WTC11 (cell line): ENCODE data around the gene XRN1. TPM values are rescaled to one million over a fixed set of nuclear protein-coding genes. Genes with fewer than 3 reads are reported as not detected.

ENCODE experiments used
- ATAC-seq: fragments of 200-7000 bp; cut with Tn5 transposase; 2 replicates; pipeline ENCODE4 v1.10.0; 2021; ENCODE audit warnings: mild to moderate bottlenecking, moderate library complexity
- CTCF ChIA-PET: fragments of 300-600 bp; sonication (Branson Sonifier 250); formaldehyde crosslinking; loops from one replicate; lab custom pipeline; 2021; ENCODE audit warnings: antibody characterized with exemption; lab: Charles Lee
- POLR2A ChIA-PET: fragments of 350-600 bp; sonication (Branson Sonifier 250); formaldehyde crosslinking; loops from one replicate; lab custom pipeline; 2021; ENCODE audit warnings: antibody characterized with exemption; lab: Charles Lee
- DNase-seq: peaks from one replicate; pipeline ENCODE4 v3.0.0; 2021; ENCODE audit warnings: low spot score
- H3K27ac Mint-ChIP-seq: 2 replicates; pipeline ENCODE4 v1.8.0; 2021; ENCODE audit warnings: mixed read lengths
- H3K27me3 Mint-ChIP-seq: 2 replicates; pipeline ENCODE4 v1.8.0; 2021; ENCODE audit warnings: low read depth, mild to moderate bottlenecking, moderate library complexity, mixed read lengths
- H3K36me3 Mint-ChIP-seq: 2 replicates; pipeline ENCODE4 v1.8.0; 2021; ENCODE audit warnings: mixed read lengths
- H3K4me1 Mint-ChIP-seq: 2 replicates; pipeline ENCODE4 v1.8.0; 2022; ENCODE audit warnings: mixed read lengths
- H3K4me3 Mint-ChIP-seq: 2 replicates; pipeline ENCODE4 v1.8.0; 2021; ENCODE audit warnings: mild to moderate bottlenecking, moderate library complexity, mixed read lengths
- H3K9me3 Mint-ChIP-seq: 2 replicates; pipeline ENCODE4 v1.8.0; 2021; ENCODE audit warnings: mixed read lengths
- ATF1 ChIP-seq: sonication (generic); formaldehyde crosslinking; IDR thresholded peaks from 2 replicates; pipeline ENCODE4 v1.8.1; 2023; ENCODE audit warnings: mild to moderate bottlenecking, moderate library complexity, missing genetic modification reagents
- CBFB ChIP-seq: sonication (generic); formaldehyde crosslinking; IDR thresholded peaks from 2 replicates; pipeline ENCODE4 v1.8.1; 2022; ENCODE audit warnings: mild to moderate bottlenecking, low read depth, missing genetic modification reagents
- EMX1 ChIP-seq: fragments of 250-450 bp; sonication (Bioruptor Pico); IDR thresholded peaks from 2 replicates; pipeline ENCODE4 v1.8.0; 2021; ENCODE audit warnings: mild to moderate bottlenecking
- ESRRA ChIP-seq: sonication (generic); formaldehyde crosslinking; IDR thresholded peaks from 2 replicates; pipeline ENCODE4 v1.8.1; 2022; ENCODE audit warnings: mild to moderate bottlenecking, missing genetic modification reagents, borderline replicate concordance
- FOXK1 ChIP-seq: sonication (generic); formaldehyde crosslinking; IDR thresholded peaks from 2 replicates; pipeline ENCODE4 v1.8.0; 2022; ENCODE audit warnings: mild to moderate bottlenecking, moderate library complexity, missing genetic modification reagents
- GTF2I ChIP-seq: fragments of 250-450 bp; sonication (Bioruptor Pico); conservative IDR thresholded peaks from 2 replicates; pipeline ENCODE4 v1.4.0; 2021; ENCODE audit warnings: mild to moderate bottlenecking
- HMGA2 ChIP-seq: fragments of 250-450 bp; sonication (Bioruptor Pico); IDR thresholded peaks from 2 replicates; pipeline ENCODE4 v1.4.0; 2021; ENCODE audit warnings: mild to moderate bottlenecking, moderate library complexity
- MXD4 ChIP-seq: fragments of 250-450 bp; sonication (Bioruptor Pico); IDR thresholded peaks from 2 replicates; pipeline ENCODE4 v1.8.0; 2021; ENCODE audit warnings: mild to moderate bottlenecking, moderate library complexity, borderline replicate concordance
- MYBL2 ChIP-seq: sonication (generic); formaldehyde crosslinking; IDR thresholded peaks from 2 replicates; pipeline ENCODE4 v1.8.1; 2023; ENCODE audit warnings: mild to moderate bottlenecking, moderate library complexity, missing genetic modification reagents
- NFE2L1 ChIP-seq: sonication (generic); formaldehyde crosslinking; IDR thresholded peaks from 2 replicates; pipeline ENCODE4 v1.8.1; 2023; ENCODE audit warnings: missing genetic modification reagents
- NFYB ChIP-seq: sonication (generic); formaldehyde crosslinking; conservative IDR thresholded peaks from 2 replicates; pipeline ENCODE4 v1.8.0; 2022; ENCODE audit warnings: low read depth, missing genetic modification reagents
- OVOL2 ChIP-seq: fragments of 250-450 bp; sonication (Bioruptor Pico); IDR thresholded peaks from 2 replicates; pipeline ENCODE4 v1.9.0; 2021; ENCODE audit warnings: mild to moderate bottlenecking, borderline replicate concordance
- TEAD1 ChIP-seq: sonication (generic); formaldehyde crosslinking; IDR thresholded peaks from 2 replicates; pipeline ENCODE4 v1.8.0; 2022; ENCODE audit warnings: mild to moderate bottlenecking, missing genetic modification reagents
- TEAD4 ChIP-seq: sonication (generic); formaldehyde crosslinking; IDR thresholded peaks from 2 replicates; pipeline ENCODE4 v1.8.0; 2022; ENCODE audit warnings: mild to moderate bottlenecking, missing genetic modification reagents
- TP53 ChIP-seq: sonication (generic); formaldehyde crosslinking; IDR thresholded peaks from 2 replicates; pipeline ENCODE4 v1.8.1; 2023; ENCODE audit warnings: mild to moderate bottlenecking, missing genetic modification reagents
- ZNF671 ChIP-seq: fragments of 250-450 bp; sonication (Bioruptor Pico); IDR thresholded peaks from 2 replicates; pipeline ENCODE4 v1.8.0; 2021; ENCODE audit warnings: mild to moderate bottlenecking
- total RNA-seq: library from RNA; stranded (reverse); gene quantifications from 3 replicates; pipeline ENCODE4 v1.2.3, GENCODE V29; 2021
- TF ChIP-seq, protein P1 (sequence below): fragments of 250-450 bp; sonication (Bioruptor Pico); IDR thresholded peaks from 2 replicates; pipeline ENCODE4 v1.9.0; 2021; ENCODE audit warnings: moderate library complexity, mild to moderate bottlenecking, inconsistent platforms, borderline replicate concordance
- TF ChIP-seq, protein P2 (sequence below): fragments of 250-450 bp; sonication (Bioruptor Pico); IDR thresholded peaks from 2 replicates; pipeline ENCODE4 v1.8.0; 2021; ENCODE audit warnings: mild to moderate bottlenecking
- TF ChIP-seq, protein P3 (sequence below): sonication (generic); formaldehyde crosslinking; IDR thresholded peaks from 2 replicates; pipeline ENCODE4 v1.8.1; 2023; ENCODE audit warnings: mild to moderate bottlenecking, missing genetic modification reagents, borderline replicate concordance
- TF ChIP-seq, protein P4 (sequence below): sonication (generic); formaldehyde crosslinking; IDR thresholded peaks from 2 replicates; pipeline ENCODE4 v1.8.1; 2023; ENCODE audit warnings: mild to moderate bottlenecking, moderate library complexity, missing genetic modification reagents
- TF ChIP-seq, protein P5 (sequence below): sonication (generic); formaldehyde crosslinking; conservative IDR thresholded peaks from 2 replicates; pipeline ENCODE4 v1.8.1; 2023; ENCODE audit warnings: mild to moderate bottlenecking, low read depth, missing genetic modification reagents, moderate library complexity
- TF ChIP-seq, protein P6 (sequence below): sonication (generic); formaldehyde crosslinking; IDR thresholded peaks from 2 replicates; pipeline ENCODE4 v1.8.1; 2022; ENCODE audit warnings: low read depth, missing genetic modification reagents, borderline replicate concordance

The XRN1 gene
- total RNA-seq, 1 experiment from 2014 or later = 19.2 TPM

DNA sequence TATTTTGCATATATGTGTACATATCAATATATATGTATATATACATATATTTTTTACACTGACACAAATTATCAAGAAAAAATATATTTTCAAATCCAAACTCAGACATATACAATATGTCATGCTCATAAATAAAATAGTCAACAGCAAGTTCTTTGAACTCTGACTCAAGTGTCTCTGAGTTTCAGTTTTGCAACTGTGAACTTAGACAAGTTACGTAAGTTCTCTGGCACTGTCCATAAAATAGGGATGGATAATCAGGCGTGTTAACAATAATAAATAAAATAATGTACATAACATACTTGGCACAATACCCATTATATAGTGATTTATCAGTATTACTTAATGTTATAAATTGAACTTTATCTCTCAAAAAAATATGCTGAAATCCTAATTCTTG is 12.1 kb upstream of the XRN1 start:
- Mint-ChIP-seq H3K9me3 (no peaks in the 10 kb centered on the region), H3K36me3 (peaks cover 4% of the 10 kb centered on the region), H3K27me3 (no peaks in the 10 kb centered on the region), H3K27ac (no peak overlapping the region), H3K4me1 (no peaks in the 10 kb centered on the region), H3K4me3 (no peak overlapping the region)
- no peak for ATAC-seq
- TF ChIP-seq, protein P1, sequence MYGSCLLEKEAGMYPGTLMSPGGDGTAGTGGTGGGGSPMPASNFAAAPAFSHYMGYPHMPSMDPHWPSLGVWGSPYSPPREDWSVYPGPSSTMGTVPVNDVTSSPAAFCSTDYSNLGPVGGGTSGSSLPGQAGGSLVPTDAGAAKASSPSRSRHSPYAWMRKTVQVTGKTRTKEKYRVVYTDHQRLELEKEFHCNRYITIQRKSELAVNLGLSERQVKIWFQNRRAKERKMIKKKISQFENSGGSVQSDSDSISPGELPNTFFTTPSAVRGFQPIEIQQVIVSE (CRISPR knock-in tag) = no peak
- TF ChIP-seq, protein P2, sequence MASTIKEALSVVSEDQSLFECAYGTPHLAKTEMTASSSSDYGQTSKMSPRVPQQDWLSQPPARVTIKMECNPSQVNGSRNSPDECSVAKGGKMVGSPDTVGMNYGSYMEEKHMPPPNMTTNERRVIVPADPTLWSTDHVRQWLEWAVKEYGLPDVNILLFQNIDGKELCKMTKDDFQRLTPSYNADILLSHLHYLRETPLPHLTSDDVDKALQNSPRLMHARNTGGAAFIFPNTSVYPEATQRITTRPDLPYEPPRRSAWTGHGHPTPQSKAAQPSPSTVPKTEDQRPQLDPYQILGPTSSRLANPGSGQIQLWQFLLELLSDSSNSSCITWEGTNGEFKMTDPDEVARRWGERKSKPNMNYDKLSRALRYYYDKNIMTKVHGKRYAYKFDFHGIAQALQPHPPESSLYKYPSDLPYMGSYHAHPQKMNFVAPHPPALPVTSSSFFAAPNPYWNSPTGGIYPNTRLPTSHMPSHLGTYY = no peak
- TF ChIP-seq EMX1 = no peak
- no peak for TF ChIP-seq ZNF671 (CRISPR knock-in tag)
- TF ChIP-seq, protein P3, sequence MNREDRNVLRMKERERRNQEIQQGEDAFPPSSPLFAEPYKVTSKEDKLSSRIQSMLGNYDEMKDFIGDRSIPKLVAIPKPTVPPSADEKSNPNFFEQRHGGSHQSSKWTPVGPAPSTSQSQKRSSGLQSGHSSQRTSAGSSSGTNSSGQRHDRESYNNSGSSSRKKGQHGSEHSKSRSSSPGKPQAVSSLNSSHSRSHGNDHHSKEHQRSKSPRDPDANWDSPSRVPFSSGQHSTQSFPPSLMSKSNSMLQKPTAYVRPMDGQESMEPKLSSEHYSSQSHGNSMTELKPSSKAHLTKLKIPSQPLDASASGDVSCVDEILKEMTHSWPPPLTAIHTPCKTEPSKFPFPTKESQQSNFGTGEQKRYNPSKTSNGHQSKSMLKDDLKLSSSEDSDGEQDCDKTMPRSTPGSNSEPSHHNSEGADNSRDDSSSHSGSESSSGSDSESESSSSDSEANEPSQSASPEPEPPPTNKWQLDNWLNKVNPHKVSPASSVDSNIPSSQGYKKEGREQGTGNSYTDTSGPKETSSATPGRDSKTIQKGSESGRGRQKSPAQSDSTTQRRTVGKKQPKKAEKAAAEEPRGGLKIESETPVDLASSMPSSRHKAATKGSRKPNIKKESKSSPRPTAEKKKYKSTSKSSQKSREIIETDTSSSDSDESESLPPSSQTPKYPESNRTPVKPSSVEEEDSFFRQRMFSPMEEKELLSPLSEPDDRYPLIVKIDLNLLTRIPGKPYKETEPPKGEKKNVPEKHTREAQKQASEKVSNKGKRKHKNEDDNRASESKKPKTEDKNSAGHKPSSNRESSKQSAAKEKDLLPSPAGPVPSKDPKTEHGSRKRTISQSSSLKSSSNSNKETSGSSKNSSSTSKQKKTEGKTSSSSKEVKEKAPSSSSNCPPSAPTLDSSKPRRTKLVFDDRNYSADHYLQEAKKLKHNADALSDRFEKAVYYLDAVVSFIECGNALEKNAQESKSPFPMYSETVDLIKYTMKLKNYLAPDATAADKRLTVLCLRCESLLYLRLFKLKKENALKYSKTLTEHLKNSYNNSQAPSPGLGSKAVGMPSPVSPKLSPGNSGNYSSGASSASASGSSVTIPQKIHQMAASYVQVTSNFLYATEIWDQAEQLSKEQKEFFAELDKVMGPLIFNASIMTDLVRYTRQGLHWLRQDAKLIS = no peak
- TF ChIP-seq ATF1 (CRISPR knock-in tag) = no peak
- no peak for TF ChIP-seq MXD4 (CRISPR knock-in tag)
- TF ChIP-seq HMGA2 = no peak
- ChIA-PET POLR2A (no interaction called here), CTCF (no interaction called here)
- no peak for DNase-seq

DNA sequence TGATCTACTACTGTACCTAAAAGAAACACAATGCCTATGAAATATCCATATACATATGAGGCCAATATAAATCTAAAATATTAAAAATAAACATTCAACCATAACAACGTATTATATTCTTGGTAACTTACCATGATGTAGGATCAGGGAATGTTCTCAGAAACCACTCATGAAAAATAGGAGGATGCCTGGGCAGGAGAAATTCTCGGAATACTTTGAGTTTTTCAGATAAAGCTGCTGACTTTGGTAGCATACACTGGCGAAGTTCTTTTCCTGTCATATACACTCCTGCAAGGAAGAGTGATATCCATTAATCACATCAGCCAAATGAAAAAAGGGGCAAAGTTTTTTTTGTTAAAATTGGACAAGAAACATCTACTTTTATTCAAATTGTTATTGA is 11.3 kb upstream of the XRN1 start:
- TF ChIP-seq NFE2L1 (CRISPR knock-in tag) (no peak), FOXK1 (CRISPR knock-in tag) (no peak), ESRRA (CRISPR knock-in tag) (no peak), NFYB (CRISPR knock-in tag) (no peak)
- TF ChIP-seq, protein P4, sequence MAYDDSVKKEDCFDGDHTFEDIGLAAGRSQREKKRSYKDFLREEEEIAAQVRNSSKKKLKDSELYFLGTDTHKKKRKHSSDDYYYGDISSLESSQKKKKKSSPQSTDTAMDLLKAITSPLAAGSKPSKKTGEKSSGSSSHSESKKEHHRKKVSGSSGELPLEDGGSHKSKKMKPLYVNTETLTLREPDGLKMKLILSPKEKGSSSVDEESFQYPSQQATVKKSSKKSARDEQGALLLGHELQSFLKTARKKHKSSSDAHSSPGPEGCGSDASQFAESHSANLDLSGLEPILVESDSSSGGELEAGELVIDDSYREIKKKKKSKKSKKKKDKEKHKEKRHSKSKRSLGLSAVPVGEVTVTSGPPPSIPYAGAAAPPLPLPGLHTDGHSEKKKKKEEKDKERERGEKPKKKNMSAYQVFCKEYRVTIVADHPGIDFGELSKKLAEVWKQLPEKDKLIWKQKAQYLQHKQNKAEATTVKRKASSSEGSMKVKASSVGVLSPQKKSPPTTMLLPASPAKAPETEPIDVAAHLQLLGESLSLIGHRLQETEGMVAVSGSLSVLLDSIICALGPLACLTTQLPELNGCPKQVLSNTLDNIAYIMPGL (CRISPR knock-in tag) = no peak
- Mint-ChIP-seq H3K4me1 (no peaks in the 10 kb centered on the region), H3K27me3 (no peaks in the 10 kb centered on the region), H3K9me3 (no peaks in the 10 kb centered on the region), H3K36me3 (peaks cover 4% of the 10 kb centered on the region), H3K4me3 (no peak overlapping the region), H3K27ac (no peak overlapping the region; the same call in 1 of the 2 replicates)
- ATAC-seq = no peak
- CTCF ChIA-PET = no interaction called here
- DNase-seq = no peak
- POLR2A ChIA-PET = no interaction called here

DNA sequence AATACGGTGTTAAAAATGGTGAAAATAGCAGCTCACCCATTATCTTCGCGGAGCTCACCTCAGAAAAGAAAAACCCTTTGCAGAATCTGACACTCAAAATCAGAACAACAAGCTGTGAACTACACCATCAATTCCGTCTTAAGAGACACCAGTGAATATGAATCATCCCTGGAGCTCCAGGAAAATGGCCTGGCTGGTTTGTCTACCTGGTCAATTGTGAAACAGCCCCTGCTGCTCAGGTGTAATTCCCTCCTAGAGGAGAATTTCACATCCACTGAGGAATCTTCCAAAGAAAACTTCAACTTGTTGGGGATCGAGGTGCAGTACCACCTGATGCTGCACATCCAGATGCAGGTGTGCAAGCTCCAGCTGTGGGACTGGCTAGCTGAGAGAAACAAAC is 3.0 kb upstream of the XRN1 start:
- ATAC-seq (no peak), DNase-seq (no peak)
- Mint-ChIP-seq H3K36me3 (peaks cover 3% of the 10 kb centered on the region; the same call in 1 of the 2 replicates), H3K4me1 (peaks cover 13% of the 10 kb centered on the region), H3K9me3 (no peaks in the 10 kb centered on the region), H3K27ac (no peak overlapping the region), H3K4me3 (no peak overlapping the region), H3K27me3 (no peaks in the 10 kb centered on the region; the same call in 1 of the 2 replicates)
- POLR2A ChIA-PET = no interaction called here
- CTCF ChIA-PET = no interaction called here
- TF ChIP-seq GTF2I (no peak), NFE2L1 (CRISPR knock-in tag) (no peak), TP53 (CRISPR knock-in tag) (no peak), CBFB (no peak), ESRRA (CRISPR knock-in tag) (no peak), TEAD1 (CRISPR knock-in tag) (no peak), TEAD4 (no peak), MYBL2 (CRISPR knock-in tag) (no peak), OVOL2 (CRISPR knock-in tag) (no peak)
- TF ChIP-seq, protein P5, sequence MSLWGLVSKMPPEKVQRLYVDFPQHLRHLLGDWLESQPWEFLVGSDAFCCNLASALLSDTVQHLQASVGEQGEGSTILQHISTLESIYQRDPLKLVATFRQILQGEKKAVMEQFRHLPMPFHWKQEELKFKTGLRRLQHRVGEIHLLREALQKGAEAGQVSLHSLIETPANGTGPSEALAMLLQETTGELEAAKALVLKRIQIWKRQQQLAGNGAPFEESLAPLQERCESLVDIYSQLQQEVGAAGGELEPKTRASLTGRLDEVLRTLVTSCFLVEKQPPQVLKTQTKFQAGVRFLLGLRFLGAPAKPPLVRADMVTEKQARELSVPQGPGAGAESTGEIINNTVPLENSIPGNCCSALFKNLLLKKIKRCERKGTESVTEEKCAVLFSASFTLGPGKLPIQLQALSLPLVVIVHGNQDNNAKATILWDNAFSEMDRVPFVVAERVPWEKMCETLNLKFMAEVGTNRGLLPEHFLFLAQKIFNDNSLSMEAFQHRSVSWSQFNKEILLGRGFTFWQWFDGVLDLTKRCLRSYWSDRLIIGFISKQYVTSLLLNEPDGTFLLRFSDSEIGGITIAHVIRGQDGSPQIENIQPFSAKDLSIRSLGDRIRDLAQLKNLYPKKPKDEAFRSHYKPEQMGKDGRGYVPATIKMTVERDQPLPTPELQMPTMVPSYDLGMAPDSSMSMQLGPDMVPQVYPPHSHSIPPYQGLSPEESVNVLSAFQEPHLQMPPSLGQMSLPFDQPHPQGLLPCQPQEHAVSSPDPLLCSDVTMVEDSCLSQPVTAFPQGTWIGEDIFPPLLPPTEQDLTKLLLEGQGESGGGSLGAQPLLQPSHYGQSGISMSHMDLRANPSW (CRISPR knock-in tag) = no peak
- TF ChIP-seq, protein P6, sequence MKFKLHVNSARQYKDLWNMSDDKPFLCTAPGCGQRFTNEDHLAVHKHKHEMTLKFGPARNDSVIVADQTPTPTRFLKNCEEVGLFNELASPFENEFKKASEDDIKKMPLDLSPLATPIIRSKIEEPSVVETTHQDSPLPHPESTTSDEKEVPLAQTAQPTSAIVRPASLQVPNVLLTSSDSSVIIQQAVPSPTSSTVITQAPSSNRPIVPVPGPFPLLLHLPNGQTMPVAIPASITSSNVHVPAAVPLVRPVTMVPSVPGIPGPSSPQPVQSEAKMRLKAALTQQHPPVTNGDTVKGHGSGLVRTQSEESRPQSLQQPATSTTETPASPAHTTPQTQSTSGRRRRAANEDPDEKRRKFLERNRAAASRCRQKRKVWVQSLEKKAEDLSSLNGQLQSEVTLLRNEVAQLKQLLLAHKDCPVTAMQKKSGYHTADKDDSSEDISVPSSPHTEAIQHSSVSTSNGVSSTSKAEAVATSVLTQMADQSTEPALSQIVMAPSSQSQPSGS (CRISPR knock-in tag) = no peak
